CD4-positive, CD25-positive, alpha-beta regulatory T cell (primary cell): ENCODE measurements around the gene PLS1. TPM values are rescaled to one million over a fixed set of nuclear protein-coding genes. Genes with fewer than 3 reads are reported as not detected.

ENCODE experiments used
- ATAC-seq, 2 donors: fragments of 150-1000 bp; cut with Tn5 transposase; one replicate each; pipeline ENCODE4 v1.10.0; 2021; ENCODE audit warnings: low read depth in 2 of 2, moderate number of reproducible peaks in 2 of 2, moderate library complexity in 1 of 2
- DNase-seq, 3 donors: peaks; one replicate each; pipeline versions ENCODE4 v3.0.0 to v3.0.0-alpha.2; 2012 to 2022; ENCODE audit warnings: mixed read lengths in 1 of 3
- H3K27ac ChIP-seq: one replicate; pipeline ENCODE4 v1.7.0; 2013; ENCODE audit warnings: mild to moderate bottlenecking, low read length; ENCODE audit not compliant: insufficient read depth, poor library complexity, severe bottlenecking
- H3K27me3 ChIP-seq: one replicate; pipeline ENCODE4 v1.7.0; 2013; ENCODE audit warnings: low read length; ENCODE audit not compliant: control insufficient read depth, insufficient read depth
- H3K36me3 ChIP-seq: one replicate; pipeline ENCODE4 v1.7.0; 2013; ENCODE audit warnings: mild to moderate bottlenecking, low read length, moderate library complexity; ENCODE audit not compliant: control insufficient read depth, insufficient read depth
- H3K4me1 ChIP-seq: 2 replicates; pipeline ENCODE4 v1.7.0; 2013; ENCODE audit warnings: mild to moderate bottlenecking, low read length; ENCODE audit not compliant: insufficient read depth, control insufficient read depth, poor library complexity, severe bottlenecking
- H3K4me3 ChIP-seq: one replicate; pipeline ENCODE4 v1.7.0; 2013; ENCODE audit warnings: low read depth, mild to moderate bottlenecking, low read length, moderate library complexity
- H3K9me3 ChIP-seq, 2 experiments: 1 replicate in 1 of 2; 2 replicates in 1 of 2; pipeline ENCODE4 v1.7.0; 2013; ENCODE audit warnings: low read length in 2 of 2, mild to moderate bottlenecking in 1 of 2, moderate library complexity in 1 of 2; ENCODE audit not compliant: control insufficient read depth in 2 of 2
- H3K27ac Mint-ChIP-seq, 3 donors: one replicate each; pipeline ENCODE4 v1.8.0; 2020 to 2022; ENCODE audit warnings: mild to moderate bottlenecking in 3 of 3, mixed read lengths in 3 of 3, moderate library complexity in 2 of 3
- H3K27me3 Mint-ChIP-seq: one replicate; pipeline ENCODE4 v1.8.0; 2022; ENCODE audit warnings: mild to moderate bottlenecking, mixed read lengths
- H3K36me3 Mint-ChIP-seq: one replicate; pipeline ENCODE4 v1.8.0; 2020; ENCODE audit warnings: mixed read lengths
- H3K4me1 Mint-ChIP-seq, 4 donors: one replicate each; pipeline ENCODE4 v1.8.0; 2020 to 2022; ENCODE audit warnings: mixed read lengths in 4 of 4, mild to moderate bottlenecking in 1 of 4
- H3K4me3 Mint-ChIP-seq, 4 donors: one replicate each; pipeline ENCODE4 v1.8.0; 2020 to 2022; ENCODE audit warnings: mild to moderate bottlenecking in 4 of 4, mixed read lengths in 4 of 4, moderate library complexity in 3 of 4
- H3K9me3 Mint-ChIP-seq, 7 donors: one replicate each; pipeline ENCODE4 v1.8.0; 2020 to 2022; ENCODE audit warnings: mixed read lengths in 7 of 7, mild to moderate bottlenecking in 3 of 7, moderate library complexity in 2 of 7
- polyA plus RNA-seq, 4 donors: library from polyadenylated mRNA; unstranded; fragments of 300-500 nt; fragmentation: Illumina TruSeq; gene quantifications; one replicate each; pipeline ENCODE4 v1.2.3, GENCODE V29; 2021
- total RNA-seq: library from RNA; stranded (reverse); gene quantifications from one replicate; pipeline ENCODE4 v1.2.3, GENCODE V29; 2022

The PLS1 gene
- total and polyA plus RNA-seq, 5 donors from 2014 or later: 1.00 to 4.7 (median 2.5) TPM

DNA sequence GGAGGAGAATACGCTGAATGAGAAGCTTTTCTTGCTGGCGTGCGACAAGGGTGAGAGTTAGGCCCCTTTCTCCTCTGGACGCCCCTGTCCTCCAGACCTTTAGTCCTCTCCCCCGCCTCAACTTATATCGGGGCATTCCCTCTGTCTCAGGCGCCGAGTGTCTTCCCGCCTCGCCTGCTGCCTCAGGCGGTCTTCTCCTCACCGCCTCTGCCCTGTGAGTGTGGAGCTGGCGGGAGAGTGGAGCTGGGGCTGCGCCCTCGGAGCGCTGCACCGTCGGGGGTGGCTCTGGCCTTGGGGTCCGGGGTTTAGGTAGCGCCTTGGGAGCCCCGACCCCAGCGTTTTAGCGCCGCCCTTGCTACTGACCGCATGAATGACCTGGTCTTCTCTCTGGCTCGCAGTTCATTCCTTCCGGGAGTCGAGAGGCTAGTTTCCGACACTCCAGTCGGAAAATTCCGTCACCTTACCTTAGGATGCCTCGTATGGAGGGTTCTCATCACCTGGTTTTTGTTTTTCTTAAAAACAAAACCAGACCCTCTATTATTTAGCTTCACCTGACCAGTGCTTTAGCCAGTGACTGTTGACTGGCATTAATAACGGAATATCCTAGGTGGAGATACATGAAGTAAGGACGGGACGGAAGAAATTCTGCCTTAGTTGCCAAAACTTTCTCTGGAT, 128.6 kb downstream of the PLS1 start:
- Mint-ChIP-seq H3K4me1 (peaks cover 4 to 14% (median 9%) of the 10 kb centered on the region in 4 donors), H3K27me3 (peaks cover 60% of the 10 kb centered on the region), H3K27ac (peak overlapping the region in 2 of 3 donors; percentile 57 to 79), H3K9me3 (no peaks in the 10 kb centered on the region), H3K36me3 (peaks cover 3% of the 10 kb centered on the region), H3K4me3 (peak overlapping the region; percentile 82 to 90 (median 84))
- peaks cover 12% of the 10 kb centered on the region for H3K4me1 ChIP-seq
- ATAC-seq (no peak), DNase-seq (peak in 1 of 3 donors; percentile 8)
- no peaks in the 10 kb centered on the region for H3K9me3 ChIP-seq
- no peaks in the 10 kb centered on the region for H3K36me3 ChIP-seq
- H3K4me3 ChIP-seq: peak overlapping the region; percentile 47
- peaks cover 9% of the 10 kb centered on the region for H3K27me3 ChIP-seq
- H3K27ac ChIP-seq: no peak overlapping the region

DNA sequence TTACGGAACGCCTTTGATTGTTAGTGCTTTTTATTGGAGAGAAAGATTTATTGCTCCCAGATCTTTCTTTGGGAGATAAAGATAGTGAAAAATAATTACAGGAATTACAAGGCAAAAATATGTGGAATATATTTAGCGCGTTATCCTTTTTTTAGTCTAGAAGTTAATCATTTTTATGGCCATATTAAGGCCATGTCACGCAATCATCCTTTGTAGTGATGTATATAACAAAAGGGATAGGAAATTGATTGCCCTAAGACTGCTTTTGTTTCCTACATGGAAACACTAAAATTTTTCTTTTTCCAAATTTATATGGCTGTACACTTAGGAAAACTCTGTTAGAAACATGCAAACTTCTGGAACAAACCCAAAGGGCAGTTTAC, 129.2 kb downstream of the PLS1 start:
- peaks cover 12% of the 10 kb centered on the region for H3K4me1 ChIP-seq
- peak overlapping the region; percentile 82 to 90 (median 84) for H3K4me3 Mint-ChIP-seq
- H3K4me1 Mint-ChIP-seq: peaks cover 4 to 14% (median 9%) of the 10 kb centered on the region in 4 donors
- peak overlapping the region; percentile 47 for H3K4me3 ChIP-seq
- DNase-seq (no peak), ATAC-seq (no peak)
- peaks cover 3% of the 10 kb centered on the region for H3K36me3 Mint-ChIP-seq
- no peaks in the 10 kb centered on the region for H3K9me3 Mint-ChIP-seq
- peaks cover 9% of the 10 kb centered on the region for H3K27me3 ChIP-seq
- peaks cover 55% of the 10 kb centered on the region for H3K27me3 Mint-ChIP-seq
- H3K27ac ChIP-seq: no peak overlapping the region
- H3K27ac Mint-ChIP-seq: peak overlapping the region in 2 of 3 donors; percentile 57 to 79
- H3K9me3 ChIP-seq: no peaks in the 10 kb centered on the region
- H3K36me3 ChIP-seq: no peaks in the 10 kb centered on the region

DNA sequence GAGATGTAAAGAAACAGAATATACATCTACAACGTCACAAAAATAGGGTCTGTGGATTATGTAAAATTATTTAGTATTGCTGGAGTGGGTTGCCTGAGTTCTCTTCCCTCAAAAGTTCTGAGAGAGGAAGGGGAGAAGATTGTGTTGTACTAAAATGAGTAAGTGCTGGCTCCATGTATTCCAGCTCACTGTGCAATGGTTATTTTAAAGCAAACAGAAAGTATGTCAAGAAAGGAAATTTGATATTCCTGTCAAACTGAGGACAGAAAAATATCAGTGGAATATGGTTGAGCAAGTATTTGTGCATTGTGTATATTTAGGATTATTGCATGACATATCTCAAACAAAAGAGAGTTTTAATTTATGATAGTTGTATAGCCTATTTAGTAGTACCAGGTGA, 129.8 kb downstream of the PLS1 start:
- peaks cover 48% of the 10 kb centered on the region for H3K27me3 Mint-ChIP-seq
- H3K36me3 Mint-ChIP-seq: peaks cover 3% of the 10 kb centered on the region
- ATAC-seq (no peak), DNase-seq (no peak)
- peak overlapping the region in 2 of 4 donors; percentile 26 to 27 for H3K4me3 Mint-ChIP-seq
- H3K27ac ChIP-seq: no peak overlapping the region
- peaks cover 12% of the 10 kb centered on the region for H3K4me1 ChIP-seq
- peaks cover 4 to 14% (median 9%) of the 10 kb centered on the region in 4 donors for H3K4me1 Mint-ChIP-seq
- H3K4me3 ChIP-seq: no peak overlapping the region
- no peaks in the 10 kb centered on the region for H3K9me3 Mint-ChIP-seq
- H3K27me3 ChIP-seq: peaks cover 6% of the 10 kb centered on the region
- H3K9me3 ChIP-seq: no peaks in the 10 kb centered on the region
- no peaks in the 10 kb centered on the region for H3K36me3 ChIP-seq
- H3K27ac Mint-ChIP-seq: no peak overlapping the region

DNA sequence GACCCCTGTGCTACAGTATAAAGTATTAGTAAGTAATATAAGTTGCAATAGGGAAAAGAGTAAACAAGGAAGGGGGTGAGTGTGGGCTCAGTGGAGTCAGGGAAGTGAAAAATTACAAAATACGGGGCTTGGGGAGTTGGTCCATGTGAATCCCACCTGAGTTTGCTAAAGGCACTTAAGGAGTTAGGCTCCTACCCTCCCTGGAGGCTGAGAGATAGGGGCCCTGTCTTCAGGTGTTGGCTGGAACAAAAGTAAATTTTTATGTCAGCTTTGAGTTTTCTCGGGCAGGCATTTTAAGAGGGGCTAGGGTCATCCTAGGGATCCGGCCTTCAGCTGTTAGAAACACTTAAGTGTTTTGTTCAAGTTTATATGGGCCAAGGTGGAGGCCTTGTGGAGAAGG, 135.9 kb downstream of the PLS1 start:
- Histone ChIP-seq H3K27ac (no peak overlapping the region), H3K36me3 (no peaks in the 10 kb centered on the region), H3K27me3 (peaks cover 2% of the 10 kb centered on the region), H3K9me3 (no peaks in the 10 kb centered on the region), H3K4me1 (no peaks in the 10 kb centered on the region), H3K4me3 (no peak overlapping the region)
- Mint-ChIP-seq H3K27me3 (peaks cover 31% of the 10 kb centered on the region), H3K4me1 (peaks cover 0 to 4% (median under 1%) of the 10 kb centered on the region in 4 donors), H3K27ac (no peak overlapping the region), H3K9me3 (peaks cover 0 to 2% (median 0%) of the 10 kb centered on the region in 7 donors), H3K4me3 (no peak overlapping the region), H3K36me3 (peaks cover 3% of the 10 kb centered on the region)
- no peak for DNase-seq
- ATAC-seq: no peak

DNA sequence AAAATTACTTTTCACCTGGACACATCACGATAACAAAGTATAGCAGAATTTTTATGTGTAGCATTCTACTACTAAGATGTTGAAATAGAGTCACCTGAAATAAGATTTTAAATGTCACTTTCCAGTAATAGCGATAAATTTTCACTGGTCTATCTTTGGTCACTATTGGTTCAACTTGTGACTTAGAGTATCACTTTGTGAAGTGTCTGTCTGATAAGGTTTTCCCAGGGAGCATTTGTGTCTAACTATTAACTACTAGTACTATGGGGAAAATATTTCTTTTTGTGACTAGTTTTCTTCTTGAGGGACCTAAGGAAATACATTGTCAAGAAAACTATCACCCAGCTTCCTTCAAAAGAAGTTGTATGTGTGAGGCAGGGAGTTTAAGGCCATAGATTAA, 138.6 kb downstream of the PLS1 start:
- no peaks in the 10 kb centered on the region for H3K4me1 Mint-ChIP-seq

DNA sequence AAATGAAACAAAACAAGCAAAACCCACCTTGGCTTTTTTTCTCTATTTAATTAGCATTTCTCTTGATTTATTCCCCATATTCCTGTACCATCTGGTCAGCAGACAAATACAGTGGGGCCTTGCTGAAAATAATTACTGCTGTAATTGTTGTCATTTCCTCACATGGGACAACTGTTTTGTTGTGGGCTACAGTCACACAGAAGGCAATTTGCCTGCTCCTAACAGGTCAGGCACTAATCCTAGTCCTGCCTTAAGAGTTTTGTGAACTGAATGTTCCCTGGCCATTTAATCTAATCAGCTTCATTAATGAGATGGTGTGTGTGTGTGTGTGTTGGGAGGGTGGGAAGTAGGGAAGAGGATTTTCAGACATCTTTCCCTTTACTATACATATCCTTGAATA, 139.3 kb downstream of the PLS1 start:
- H3K4me1 Mint-ChIP-seq: no peaks in the 10 kb centered on the region
- ATAC-seq: no peak
- H3K36me3 Mint-ChIP-seq: no peaks in the 10 kb centered on the region
- no peaks in the 10 kb centered on the region for H3K36me3 ChIP-seq
- H3K9me3 Mint-ChIP-seq: peaks cover 0 to 2% (median 0%) of the 10 kb centered on the region in 7 donors
- DNase-seq: no peak
- no peak overlapping the region for H3K27ac ChIP-seq
- H3K27ac Mint-ChIP-seq: no peak overlapping the region
- H3K9me3 ChIP-seq: no peaks in the 10 kb centered on the region
- H3K4me1 ChIP-seq: no peaks in the 10 kb centered on the region
- peaks cover 4% of the 10 kb centered on the region for H3K27me3 ChIP-seq
- H3K27me3 Mint-ChIP-seq: peaks cover 22% of the 10 kb centered on the region
- H3K4me3 Mint-ChIP-seq: no peak overlapping the region
- H3K4me3 ChIP-seq: no peak overlapping the region

More for the DNA sequence above, 138.6 kb downstream of the PLS1 start:
- ATAC-seq (no peak), DNase-seq (no peak)
- Mint-ChIP-seq H3K4me3 (no peak overlapping the region), H3K9me3 (peaks cover 0 to 2% (median 0%) of the 10 kb centered on the region in 7 donors), H3K36me3 (no peaks in the 10 kb centered on the region), H3K27me3 (peaks cover 22% of the 10 kb centered on the region), H3K27ac (no peak overlapping the region)
- Histone ChIP-seq H3K27ac (no peak overlapping the region), H3K9me3 (no peaks in the 10 kb centered on the region), H3K27me3 (peaks cover 4% of the 10 kb centered on the region), H3K4me3 (no peak overlapping the region), H3K36me3 (no peaks in the 10 kb centered on the region), H3K4me1 (no peaks in the 10 kb centered on the region)

DNA sequence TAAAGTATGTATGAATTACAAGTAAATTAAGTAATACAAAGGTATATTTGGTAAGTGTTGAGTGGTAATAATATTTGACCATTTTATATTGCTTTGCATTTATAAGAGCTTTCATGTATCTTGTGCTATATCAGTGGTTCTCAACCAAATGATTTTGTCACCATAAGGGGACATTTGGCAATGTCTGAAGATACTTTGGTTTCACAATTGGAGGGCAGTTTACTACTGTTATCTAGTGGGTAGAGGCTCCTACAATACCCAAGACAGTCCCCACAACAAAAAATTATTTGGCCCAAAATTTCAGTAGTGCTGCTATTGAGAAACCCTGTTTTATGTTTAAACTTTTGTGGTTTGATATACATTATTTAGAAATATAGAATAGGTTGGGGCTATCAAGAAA, 142.2 kb downstream of the PLS1 start:
- DNase-seq (no peak), ATAC-seq (no peak)
- Mint-ChIP-seq H3K4me3 (no peak overlapping the region), H3K27me3 (peaks cover 21% of the 10 kb centered on the region), H3K9me3 (peaks cover 0 to 2% (median 0%) of the 10 kb centered on the region in 7 donors), H3K4me1 (no peaks in the 10 kb centered on the region), H3K36me3 (no peaks in the 10 kb centered on the region), H3K27ac (no peak overlapping the region)
- H3K4me1 ChIP-seq: no peaks in the 10 kb centered on the region
- H3K4me3 ChIP-seq: no peak overlapping the region
- no peaks in the 10 kb centered on the region for H3K9me3 ChIP-seq
- no peak overlapping the region for H3K27ac ChIP-seq
- H3K27me3 ChIP-seq: peaks cover 4% of the 10 kb centered on the region
- H3K36me3 ChIP-seq: no peaks in the 10 kb centered on the region

DNA sequence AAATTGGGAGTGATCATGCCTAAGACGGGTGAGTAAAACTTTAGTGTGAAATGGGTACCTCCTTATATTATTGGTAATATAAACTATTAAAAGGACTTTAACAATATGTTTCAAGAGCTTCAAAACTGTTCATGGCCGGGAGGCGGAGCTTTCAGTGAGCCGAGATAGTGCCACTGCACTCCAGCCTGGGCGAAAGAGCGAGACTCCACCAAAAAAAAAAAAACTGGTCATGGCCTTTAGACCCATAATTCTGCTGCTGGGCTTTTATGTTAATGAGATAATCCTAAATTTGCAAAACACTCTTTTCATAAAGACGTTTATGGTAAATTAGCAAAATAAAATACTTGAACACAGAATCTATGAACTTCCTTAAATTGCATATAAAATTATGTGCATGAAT, 150.5 kb downstream of the PLS1 start:
- Histone ChIP-seq H3K9me3 (peaks cover 0 to 1% of the 10 kb centered on the region in 2 experiments), H3K4me3 (no peak overlapping the region), H3K27ac (no peak overlapping the region), H3K27me3 (no peaks in the 10 kb centered on the region), H3K4me1 (no peaks in the 10 kb centered on the region), H3K36me3 (peaks cover 2% of the 10 kb centered on the region)
- no peak overlapping the region for H3K4me3 Mint-ChIP-seq
- H3K36me3 Mint-ChIP-seq: peaks cover 7% of the 10 kb centered on the region
- no peaks in the 10 kb centered on the region for H3K4me1 Mint-ChIP-seq
- H3K9me3 Mint-ChIP-seq: peaks cover 0 to 7% (median 0%) of the 10 kb centered on the region in 7 donors
- ATAC-seq: no peak
- peaks cover 5% of the 10 kb centered on the region for H3K27me3 Mint-ChIP-seq
- DNase-seq: no peak
- H3K27ac Mint-ChIP-seq: no peak overlapping the region
